Tibial nerve (tissue), 4 donors: ENCODE data around the gene CPA1. TPM values are rescaled to one million over a fixed set of nuclear protein-coding genes. Genes with fewer than 3 reads are reported as not detected.
"Not testable (repeated sequence)": the region's sequence is repeated elsewhere in the genome, so short reads cannot be mapped to it uniquely, and the experiment has no call there.

ENCODE experiments used
- DNase-seq, 2 donors: peaks; one replicate each; pipeline ENCODE4 v3.0.0-alpha.2; 2019; ENCODE audit warnings: low spot score in 2 of 2
- H3K27ac ChIP-seq, 4 donors: fragments of 200-600 bp; sonication (generic) in 3 of 4; one replicate each; pipeline ENCODE4 v1.5.1; 2017 to 2019; ENCODE audit warnings: mild to moderate bottlenecking in 1 of 4
- H3K27me3 ChIP-seq, 2 donors: fragments of 200-600 bp; sonication (generic) in 1 of 2; one replicate each; pipeline versions ENCODE4 v1.5.1 to v1.6.0; 2017 to 2019
- H3K36me3 ChIP-seq, 3 donors: fragments of 200-600 bp; sonication (generic); one replicate each; pipeline ENCODE4 v1.5.1; 2018 to 2019
- H3K4me1 ChIP-seq, 4 donors: fragments of 200-600 bp; sonication (generic) in 3 of 4; one replicate each; pipeline ENCODE4 v1.5.1; 2017 to 2019
- H3K4me3 ChIP-seq, 4 donors: fragments of 200-600 bp; sonication (generic) in 3 of 4; one replicate each; pipeline ENCODE4 v1.5.1; 2017 to 2019; ENCODE audit warnings: mild to moderate bottlenecking in 1 of 4, moderate library complexity in 1 of 4
- H3K9me3 ChIP-seq, 4 donors: fragments of 200-600 bp; sonication (generic) in 3 of 4; one replicate each; pipeline ENCODE4 v1.5.1; 2017 to 2019
- EP300 ChIP-seq, 2 donors: sonication (generic); formaldehyde crosslinking; IDR thresholded peaks; one replicate each; pipeline ENCODE4 v1.6.1; 2017; ENCODE audit warnings: antibody characterized with exemption in 2 of 2, mild to moderate bottlenecking in 1 of 2
- POLR2A ChIP-seq, 2 donors: fragments of 450-650 bp; IDR thresholded peaks; one replicate each; pipeline ENCODE4 v1.6.1; 2017; ENCODE audit warnings: antibody characterized with exemption in 2 of 2, mild to moderate bottlenecking in 2 of 2, moderate library complexity in 2 of 2
- WGBS, 2 donors: methylation state at CpG; one replicate each; pipeline ENCODE4 v1.1.5; 2018; 5-methylcytosine and 5-hydroxymethylcytosine counted together
- total RNA-seq, 4 donors: library from RNA; depleted of rRNA; stranded (reverse); fragments of >200 nt; gene quantifications; one replicate each; pipeline ENCODE4 v1.1.0, GENCODE V29; 2016
- TF ChIP-seq, protein P1 (sequence below), 5 experiments: fragments of 200-600 bp in 3 of 5; fragments of 450-650 bp in 2 of 5; sonication (generic) in 3 of 5; IDR thresholded peaks; one replicate each; pipeline ENCODE4 v1.5.1; 2016 to 2019; ENCODE audit warnings: antibody characterized with exemption in 5 of 5, mild to moderate bottlenecking in 3 of 5, moderate library complexity in 2 of 5

CPA1 gene
- total RNA-seq, 4 donors from 2014 or later = 2.9 to 37.8 (median 6.3) TPM

DNA sequence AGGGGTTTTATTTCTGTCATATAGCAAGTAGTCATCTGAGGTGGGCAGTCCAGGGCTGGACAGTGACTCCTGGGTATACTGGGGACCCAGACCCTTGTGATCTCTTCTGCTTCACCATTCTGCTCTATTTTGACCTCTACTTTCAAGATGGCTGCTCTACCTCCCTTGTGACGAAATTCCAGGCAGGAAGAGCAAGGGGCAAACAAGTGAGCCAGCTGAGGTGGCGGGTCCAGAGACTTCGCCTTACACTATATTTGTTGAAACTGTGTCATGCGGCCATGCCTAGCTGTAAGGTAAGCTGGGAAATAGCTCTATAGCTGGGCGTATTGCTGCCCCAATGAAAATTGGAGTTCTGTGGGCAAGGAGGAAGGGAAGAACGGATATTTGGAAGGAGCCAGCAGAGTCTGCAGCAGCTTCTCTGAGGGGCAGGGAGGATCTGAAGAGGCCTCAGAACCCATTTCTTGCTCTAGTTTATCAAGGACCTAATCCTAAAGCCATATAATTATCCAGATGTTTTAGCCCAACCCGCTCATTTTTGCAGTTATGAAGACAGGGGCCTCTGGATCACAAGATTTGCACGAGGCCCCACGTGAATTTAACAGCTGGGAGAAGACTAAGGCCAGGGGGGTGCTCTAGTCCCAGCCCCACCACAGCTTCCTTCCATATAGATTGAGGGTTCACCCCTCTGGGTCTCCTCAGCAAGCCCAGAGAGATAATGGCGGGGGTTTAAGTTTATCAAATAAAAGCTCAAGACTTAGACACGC, 7.7 kb upstream of the CPA1 start:
- Histone ChIP-seq H3K36me3 (no peaks in the 10 kb centered on the region), H3K4me1 (peaks cover 0 to 54% (median 22%) of the 10 kb centered on the region in 4 donors), H3K4me3 (no peak overlapping the region), H3K27me3 (no peaks in the 10 kb centered on the region), H3K9me3 (peaks cover 0 to 14% (median 0%) of the 10 kb centered on the region in 4 donors), H3K27ac (peak overlapping the region; percentile 67 to 94 (median 76))
- WGBS, 2 donors = 78 to 81% methylated on average over 11 of the region's 11 CpGs
- TF ChIP-seq EP300 (IDR thresholded peaks at IDR 0.05) (no peak), POLR2A (IDR thresholded peaks at IDR 0.05) (no peak)
- TF ChIP-seq, protein P1, sequence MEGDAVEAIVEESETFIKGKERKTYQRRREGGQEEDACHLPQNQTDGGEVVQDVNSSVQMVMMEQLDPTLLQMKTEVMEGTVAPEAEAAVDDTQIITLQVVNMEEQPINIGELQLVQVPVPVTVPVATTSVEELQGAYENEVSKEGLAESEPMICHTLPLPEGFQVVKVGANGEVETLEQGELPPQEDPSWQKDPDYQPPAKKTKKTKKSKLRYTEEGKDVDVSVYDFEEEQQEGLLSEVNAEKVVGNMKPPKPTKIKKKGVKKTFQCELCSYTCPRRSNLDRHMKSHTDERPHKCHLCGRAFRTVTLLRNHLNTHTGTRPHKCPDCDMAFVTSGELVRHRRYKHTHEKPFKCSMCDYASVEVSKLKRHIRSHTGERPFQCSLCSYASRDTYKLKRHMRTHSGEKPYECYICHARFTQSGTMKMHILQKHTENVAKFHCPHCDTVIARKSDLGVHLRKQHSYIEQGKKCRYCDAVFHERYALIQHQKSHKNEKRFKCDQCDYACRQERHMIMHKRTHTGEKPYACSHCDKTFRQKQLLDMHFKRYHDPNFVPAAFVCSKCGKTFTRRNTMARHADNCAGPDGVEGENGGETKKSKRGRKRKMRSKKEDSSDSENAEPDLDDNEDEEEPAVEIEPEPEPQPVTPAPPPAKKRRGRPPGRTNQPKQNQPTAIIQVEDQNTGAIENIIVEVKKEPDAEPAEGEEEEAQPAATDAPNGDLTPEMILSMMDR (IDR thresholded peaks at IDR 0.05) = no peak
- DNase-seq = no peak

DNA sequence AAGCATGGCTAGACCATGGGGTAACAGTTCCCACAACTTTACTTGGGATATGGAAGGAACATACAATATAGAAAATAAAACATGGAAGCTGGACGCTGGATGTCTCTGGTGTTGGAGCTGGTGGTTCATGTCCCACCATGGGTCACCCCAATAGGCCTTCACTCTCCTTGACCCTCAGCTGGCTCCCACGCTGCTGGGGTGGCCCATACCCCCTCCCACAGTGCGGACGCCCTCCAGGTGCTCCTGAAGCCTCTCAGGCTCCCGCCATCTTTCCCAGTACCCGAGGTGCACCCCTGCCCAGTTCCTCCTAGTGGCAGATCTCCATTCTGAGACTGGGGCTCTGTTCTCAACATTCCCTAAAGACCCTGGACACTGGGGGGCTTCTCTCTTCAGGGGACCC, 5.8 kb upstream of the CPA1 start:
- Histone ChIP-seq H3K27me3 (no peaks in the 10 kb centered on the region), H3K27ac (peak overlapping the region in 3 of 4 donors; percentile 67 to 94 (median 83)), H3K4me1 (peaks cover 0 to 44% (median 21%) of the 10 kb centered on the region in 4 donors), H3K9me3 (peaks cover 0 to 14% (median 0%) of the 10 kb centered on the region in 4 donors), H3K4me3 (no peak overlapping the region), H3K36me3 (no peaks in the 10 kb centered on the region)
- no peak for TF ChIP-seq EP300 (IDR thresholded peaks at IDR 0.05)
- TF ChIP-seq POLR2A (IDR thresholded peaks at IDR 0.05) = no peak
- TF ChIP-seq, protein P1 (IDR thresholded peaks at IDR 0.05) = no peak
- no peak for DNase-seq
- WGBS, 2 donors = 90 to 93% methylated on average over 6 of the region's 6 CpGs

DNA sequence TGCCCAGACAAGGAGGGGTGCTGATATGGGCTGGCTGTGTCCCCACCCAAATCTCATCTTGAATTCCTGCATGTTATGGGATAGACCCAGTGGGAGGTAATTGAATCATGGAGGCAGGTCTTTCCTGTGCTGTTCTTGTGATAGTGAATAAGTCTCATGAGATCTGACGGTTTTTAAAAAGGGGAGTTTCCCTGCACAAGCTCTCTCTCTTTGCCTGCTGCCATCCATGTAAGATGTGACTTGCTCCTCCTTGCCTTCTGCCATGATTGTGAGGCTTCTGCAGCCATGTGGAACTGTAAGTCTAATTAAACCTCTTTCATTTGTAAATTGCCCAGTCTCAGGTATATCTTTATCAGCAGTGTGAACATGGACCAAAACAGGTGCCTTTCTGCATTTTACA, 3.8 kb upstream of the CPA1 start:
- H3K27me3 ChIP-seq, H3K4me3 ChIP-seq, H3K27ac ChIP-seq, DNase-seq, H3K36me3 ChIP-seq: not testable (repeated sequence)
- Histone ChIP-seq H3K4me1 (peaks cover 0 to 41% (median 21%) of the 10 kb centered on the region in 4 donors), H3K9me3 (peaks cover 0 to 14% (median 0%) of the 10 kb centered on the region in 4 donors)
- 56 to 93% methylated on average over 1 of the region's 1 CpG for WGBS, 2 donors

DNA sequence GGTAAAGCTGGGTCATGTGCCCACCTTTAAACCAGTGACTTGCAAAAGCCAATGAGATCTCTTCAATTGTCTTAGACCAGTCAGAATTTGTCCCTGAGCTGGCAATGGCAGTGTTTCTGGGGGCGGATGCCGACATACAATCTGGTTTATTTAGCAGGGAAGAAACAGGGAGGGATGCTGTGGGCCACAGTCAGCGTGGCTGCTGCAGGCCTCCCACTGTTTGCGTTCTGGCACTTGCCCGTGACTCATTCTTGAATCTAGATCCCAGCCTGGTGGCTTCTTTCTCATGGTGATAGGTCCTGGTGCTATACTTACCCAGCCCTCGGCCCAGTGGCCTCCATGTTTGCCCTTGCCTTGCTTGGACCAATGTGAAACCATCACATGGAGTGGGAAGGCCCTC, 3.1 kb upstream of the CPA1 start:
- H3K9me3 ChIP-seq = peaks cover 0 to 14% (median 0%) of the 10 kb centered on the region in 4 donors
- H3K4me3 ChIP-seq = no peak overlapping the region
- DNase-seq = no peak
- H3K4me1 ChIP-seq = peaks cover 0 to 36% (median 21%) of the 10 kb centered on the region in 4 donors
- no peak for TF ChIP-seq POLR2A (IDR thresholded peaks at IDR 0.05)
- TF ChIP-seq EP300 (IDR thresholded peaks at IDR 0.05) = no peak
- TF ChIP-seq, protein P1 (IDR thresholded peaks at IDR 0.05) = no peak
- 71 to 77% methylated on average over 6 of the region's 6 CpGs for WGBS, 2 donors
- H3K27me3 ChIP-seq = no peaks in the 10 kb centered on the region
- no peaks in the 10 kb centered on the region for H3K36me3 ChIP-seq
- no peak overlapping the region for H3K27ac ChIP-seq

DNA sequence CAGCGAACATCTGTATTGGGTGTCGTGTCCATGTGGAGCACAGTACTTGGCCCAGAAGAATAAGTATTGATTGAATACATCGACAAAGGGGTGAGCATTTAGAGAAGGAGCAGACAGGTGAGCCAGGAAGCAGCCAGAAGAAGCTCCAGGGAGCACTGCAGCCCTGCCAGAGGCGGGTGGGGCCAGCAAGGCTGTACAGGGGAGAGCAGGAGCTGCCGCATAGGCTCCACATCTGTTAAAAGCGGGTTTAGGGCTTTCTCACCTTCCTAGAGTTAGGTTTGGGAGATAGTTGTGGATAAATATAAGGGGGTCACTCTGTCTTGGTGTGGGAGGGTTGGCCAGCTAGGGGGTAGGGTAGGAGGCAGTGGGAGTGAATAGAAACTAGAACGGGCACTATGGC, 1.3 kb upstream of the CPA1 start:
- Histone ChIP-seq H3K4me3 (no peak overlapping the region), H3K36me3 (no peaks in the 10 kb centered on the region), H3K9me3 (peaks cover 0 to 14% (median 0%) of the 10 kb centered on the region in 4 donors), H3K27me3 (no peaks in the 10 kb centered on the region), H3K27ac (no peak overlapping the region), H3K4me1 (peaks cover 0 to 19% (median 4%) of the 10 kb centered on the region in 4 donors)
- DNase-seq = no peak
- TF ChIP-seq POLR2A (IDR thresholded peaks at IDR 0.05) (no peak), EP300 (IDR thresholded peaks at IDR 0.05) (no peak)
- TF ChIP-seq, protein P1 (IDR thresholded peaks at IDR 0.05) = no peak
- 76 to 86% methylated on average over 7 of the region's 7 CpGs for WGBS, 2 donors
